ENCODE measurements around the gene IFIT3.

DNA sequence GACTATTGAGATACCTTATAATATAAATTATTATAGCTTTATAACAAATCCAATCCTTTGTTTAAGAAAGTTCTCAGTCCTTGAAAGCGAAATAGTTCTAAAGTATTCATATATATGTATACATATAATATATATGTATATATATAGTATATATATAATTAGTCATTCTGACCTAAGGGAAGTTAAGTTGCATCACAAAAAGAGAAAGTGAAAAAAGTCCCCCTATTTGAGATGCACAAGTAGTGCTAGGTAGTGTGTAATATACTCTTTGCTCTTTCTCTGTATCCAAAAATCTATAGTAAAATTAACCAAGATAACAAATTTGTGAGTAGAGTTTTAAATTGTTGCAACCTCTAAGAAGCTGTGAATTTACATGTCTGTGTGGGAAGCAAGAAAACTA lies 36.7 kb downstream of the IFIT3 start:
- TF ChIP-seq, protein P1, sequence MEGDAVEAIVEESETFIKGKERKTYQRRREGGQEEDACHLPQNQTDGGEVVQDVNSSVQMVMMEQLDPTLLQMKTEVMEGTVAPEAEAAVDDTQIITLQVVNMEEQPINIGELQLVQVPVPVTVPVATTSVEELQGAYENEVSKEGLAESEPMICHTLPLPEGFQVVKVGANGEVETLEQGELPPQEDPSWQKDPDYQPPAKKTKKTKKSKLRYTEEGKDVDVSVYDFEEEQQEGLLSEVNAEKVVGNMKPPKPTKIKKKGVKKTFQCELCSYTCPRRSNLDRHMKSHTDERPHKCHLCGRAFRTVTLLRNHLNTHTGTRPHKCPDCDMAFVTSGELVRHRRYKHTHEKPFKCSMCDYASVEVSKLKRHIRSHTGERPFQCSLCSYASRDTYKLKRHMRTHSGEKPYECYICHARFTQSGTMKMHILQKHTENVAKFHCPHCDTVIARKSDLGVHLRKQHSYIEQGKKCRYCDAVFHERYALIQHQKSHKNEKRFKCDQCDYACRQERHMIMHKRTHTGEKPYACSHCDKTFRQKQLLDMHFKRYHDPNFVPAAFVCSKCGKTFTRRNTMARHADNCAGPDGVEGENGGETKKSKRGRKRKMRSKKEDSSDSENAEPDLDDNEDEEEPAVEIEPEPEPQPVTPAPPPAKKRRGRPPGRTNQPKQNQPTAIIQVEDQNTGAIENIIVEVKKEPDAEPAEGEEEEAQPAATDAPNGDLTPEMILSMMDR (conservative IDR thresholded peaks at IDR 0.05; ENCODE audit: low read length), result no peak
- TF ChIP-seq EZH2phosphoT487 (IDR thresholded peaks at IDR 0.05; ENCODE audit: borderline replicate concordance), result no peak

Data from Loucy (cell line).